Stimulated activated CD8-positive, alpha-beta memory T cell treated with anti-CD3 and anti-CD28 coated beads, Interleukin-7, amount 100 ng/mL, for 24 hours (primary cell): ENCODE data around the gene SH3RF2.

Experiments used
- DNase-seq: peaks from one replicate; pipeline ENCODE4 v3.0.0-alpha.2; 2020; ENCODE audit warnings: low read depth

The SH3RF2 gene

GRCh38 chr5:146042628-146043279 lies 106.4 kb downstream of the SH3RF2 start:
- DNase-seq, result no peak

- no peak for DNase-seq
Measured at GRCh38 chr5:146043722-146044121, 107.3 kb downstream of the SH3RF2 start.

DNA sequence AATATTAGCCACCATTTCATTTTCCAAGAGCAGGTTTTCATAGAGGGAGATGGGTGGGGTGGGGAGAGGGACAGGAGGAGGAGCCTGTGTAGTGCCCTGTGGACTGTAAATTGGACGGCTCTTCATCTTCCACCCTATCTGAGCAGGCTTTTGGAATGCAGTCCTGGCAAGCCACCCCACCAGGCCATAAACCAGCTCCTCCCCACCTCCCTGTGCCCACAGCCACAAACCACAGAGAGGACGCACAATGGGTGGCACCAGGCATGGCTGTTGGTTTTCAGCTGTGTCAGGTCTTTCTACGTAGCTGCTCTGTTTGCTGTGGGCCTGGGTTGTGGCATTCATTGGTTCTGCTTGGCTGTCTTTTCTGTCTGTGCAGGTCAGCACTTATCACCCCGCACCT lies 111.0 kb downstream of the SH3RF2 start:
- DNase-seq, result no peak

GRCh38 chr5:146048994-146049703 lies 112.8 kb downstream of the SH3RF2 start:
- DNase-seq, result no peak

- no peak for DNase-seq
Measured at GRCh38 chr5:146049704-146050026, 113.3 kb downstream of the SH3RF2 start.

DNA sequence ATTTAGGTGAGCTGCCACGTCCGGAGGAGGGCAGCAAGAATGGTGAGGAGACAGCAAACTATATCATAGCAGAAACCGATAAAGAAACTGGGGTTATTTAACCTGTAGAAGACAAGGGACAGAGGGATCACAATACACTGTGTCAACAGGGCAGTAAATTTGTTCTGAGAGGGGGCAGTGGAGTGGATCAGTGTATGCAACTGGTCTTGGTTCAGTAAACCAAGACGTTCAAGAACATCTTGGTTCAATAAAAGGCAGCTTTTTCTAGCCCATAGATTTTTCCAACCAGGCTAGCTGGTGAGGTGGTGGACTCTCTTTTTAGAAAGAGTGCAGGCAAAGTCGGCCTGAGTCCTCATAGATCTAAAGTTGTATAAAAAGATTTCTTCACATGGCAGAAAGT lies 113.7 kb downstream of the SH3RF2 start:
- DNase-seq, result no peak

- no peak for DNase-seq
Measured at GRCh38 chr5:146051678-146052077, 115.3 kb downstream of the SH3RF2 start.

DNA sequence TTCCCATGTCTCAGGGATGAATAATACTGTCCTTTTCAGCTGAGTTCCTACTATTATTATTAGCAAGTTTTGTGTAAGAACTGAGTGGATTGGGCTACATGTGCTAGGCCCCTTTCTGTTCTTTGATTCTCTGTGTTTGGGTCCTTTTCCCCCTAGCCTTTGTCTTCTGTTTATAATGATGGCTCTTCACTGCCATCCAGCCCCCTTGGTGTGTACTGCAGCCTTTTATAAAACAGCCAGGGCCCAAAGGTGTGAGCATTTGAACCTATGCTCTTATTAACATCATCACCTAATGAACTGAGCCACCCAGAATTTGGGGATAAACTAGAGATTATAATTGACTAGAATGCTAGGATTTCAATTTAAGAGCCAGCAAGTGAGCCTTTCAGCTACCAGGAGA lies 116.4 kb downstream of the SH3RF2 start:
- DNase-seq, result no peak

GRCh38 chr5:146055432-146055831 lies 119.1 kb downstream of the SH3RF2 start:
- DNase-seq, result no peak

DNA sequence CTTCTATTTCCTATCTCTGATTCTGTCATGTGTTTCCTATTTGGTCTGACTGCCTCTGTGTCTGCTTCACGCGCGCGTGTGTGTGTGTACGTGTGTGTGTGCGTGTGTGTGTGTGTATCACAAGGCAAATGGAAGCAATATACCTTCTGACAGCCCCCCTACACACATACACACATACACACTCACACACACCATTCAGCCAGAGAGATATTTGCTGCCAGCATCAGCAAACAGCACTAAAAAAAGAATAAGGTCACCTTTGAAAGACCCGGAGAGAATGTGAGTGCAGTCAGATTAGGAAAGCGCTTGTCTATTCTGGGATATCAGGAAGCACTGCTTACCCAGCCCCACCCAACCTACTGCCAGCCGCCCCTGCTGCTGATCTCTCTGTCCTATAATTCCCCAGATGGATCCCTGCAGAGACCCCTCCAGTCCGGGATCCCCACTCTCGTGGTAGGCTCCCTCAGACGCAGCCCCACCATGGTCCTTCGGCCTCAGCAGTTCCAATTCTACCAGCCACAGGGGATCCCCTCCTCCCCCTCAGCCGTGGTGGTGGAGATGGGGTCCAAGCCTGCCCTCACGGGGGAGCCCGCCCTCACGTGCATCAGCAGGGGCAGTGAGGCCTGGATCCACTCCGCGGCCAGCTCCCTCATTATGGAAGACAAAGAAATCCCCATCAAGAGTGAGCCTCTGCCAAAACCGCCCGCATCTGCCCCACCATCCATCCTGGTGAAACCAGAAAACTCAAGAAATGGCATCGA lies 123.3 kb downstream of the SH3RF2 start:
- DNase-seq, result no peak

- DNase-seq, result no peak
Measured at GRCh38 chr5:146060221-146060585, 123.8 kb downstream of the SH3RF2 start.

DNA sequence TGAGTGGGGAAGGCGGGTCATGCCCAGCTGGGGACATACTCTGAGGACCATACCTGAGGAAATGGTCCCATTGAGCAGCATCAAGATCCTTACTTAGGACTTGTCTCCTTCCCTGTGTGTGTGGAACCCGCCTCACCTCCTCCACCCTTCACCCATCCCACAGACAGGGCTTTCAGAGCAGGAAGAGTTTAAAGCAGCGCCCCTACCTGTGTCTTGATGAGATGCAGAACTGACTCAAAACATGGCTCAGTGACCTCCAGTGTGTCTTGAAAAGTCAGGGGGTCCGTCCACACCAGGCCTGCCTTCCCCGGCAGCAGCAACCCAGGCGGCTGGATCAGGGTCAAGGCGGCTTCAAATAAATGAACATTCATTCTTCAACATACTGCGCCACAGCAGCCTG lies 130.6 kb downstream of the SH3RF2 start:
- DNase-seq, result no peak

GRCh38 chr5:146068206-146068605 lies 131.8 kb downstream of the SH3RF2 start:
- no peak for DNase-seq

DNA sequence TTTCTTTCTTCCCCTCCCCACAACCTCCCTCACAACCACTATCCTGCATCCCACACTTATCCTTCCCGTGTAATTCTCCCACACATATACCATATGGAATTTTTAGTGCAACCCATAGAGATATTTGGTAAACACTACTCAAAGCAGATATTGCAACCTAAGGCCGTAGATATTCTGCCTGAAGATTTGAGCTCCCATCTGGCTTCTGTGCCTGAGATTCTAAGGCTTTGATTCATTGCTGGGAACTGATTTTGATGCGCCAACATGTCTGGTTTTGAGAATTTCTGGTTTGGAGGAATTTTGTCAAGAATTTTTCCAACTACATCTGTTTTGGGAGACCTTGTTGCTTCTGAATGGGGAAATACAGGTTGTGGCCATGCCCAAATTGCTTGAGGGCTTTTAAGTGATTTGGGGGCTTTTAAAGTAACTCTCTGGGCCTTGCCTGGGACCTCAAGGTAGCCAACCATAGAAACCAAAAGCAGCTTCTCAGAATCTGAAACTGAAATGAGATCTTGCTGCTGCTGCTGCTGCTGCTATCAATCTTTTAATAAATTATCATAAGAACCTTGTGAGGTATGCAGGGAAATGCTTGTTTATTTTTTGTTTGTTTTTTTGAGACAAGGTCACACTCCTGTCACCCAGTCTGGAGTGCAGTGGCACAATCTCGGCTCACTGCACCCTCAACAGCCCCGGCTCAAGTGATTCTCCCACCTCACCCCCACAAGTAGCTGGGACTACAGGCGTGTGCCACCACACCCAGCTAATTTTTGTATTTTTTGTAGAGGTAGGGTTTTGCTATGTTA lies 132.8 kb downstream of the SH3RF2 start:
- DNase-seq, result no peak

- no peak for DNase-seq
Measured at GRCh38 chr5:146069780-146070099, 133.4 kb downstream of the SH3RF2 start.

GRCh38 chr5:146070746-146071145 lies 134.4 kb downstream of the SH3RF2 start:
- no peak for DNase-seq

- DNase-seq, result no peak
Measured at GRCh38 chr5:146071171-146071570, 134.8 kb downstream of the SH3RF2 start.

DNA sequence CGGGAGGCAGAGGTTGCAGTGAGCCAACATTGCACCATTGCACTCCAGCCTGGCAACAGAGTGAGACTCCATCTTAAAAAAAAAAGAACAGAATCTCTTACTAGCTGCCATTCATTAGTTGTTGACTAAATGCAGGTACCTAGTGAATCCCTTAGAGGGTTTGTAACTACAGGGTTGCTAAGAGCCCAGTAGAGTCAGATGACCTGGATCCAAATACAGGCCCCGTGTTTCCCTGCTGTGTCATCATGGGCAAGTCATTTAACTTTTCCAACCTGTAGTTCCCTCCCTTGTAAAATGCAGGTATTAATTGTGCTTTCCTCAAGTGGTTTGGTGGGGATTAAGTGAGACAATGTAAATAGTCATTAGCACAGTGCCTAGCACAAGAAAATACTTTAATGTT lies 136.2 kb downstream of the SH3RF2 start:
- no peak for DNase-seq

DNA sequence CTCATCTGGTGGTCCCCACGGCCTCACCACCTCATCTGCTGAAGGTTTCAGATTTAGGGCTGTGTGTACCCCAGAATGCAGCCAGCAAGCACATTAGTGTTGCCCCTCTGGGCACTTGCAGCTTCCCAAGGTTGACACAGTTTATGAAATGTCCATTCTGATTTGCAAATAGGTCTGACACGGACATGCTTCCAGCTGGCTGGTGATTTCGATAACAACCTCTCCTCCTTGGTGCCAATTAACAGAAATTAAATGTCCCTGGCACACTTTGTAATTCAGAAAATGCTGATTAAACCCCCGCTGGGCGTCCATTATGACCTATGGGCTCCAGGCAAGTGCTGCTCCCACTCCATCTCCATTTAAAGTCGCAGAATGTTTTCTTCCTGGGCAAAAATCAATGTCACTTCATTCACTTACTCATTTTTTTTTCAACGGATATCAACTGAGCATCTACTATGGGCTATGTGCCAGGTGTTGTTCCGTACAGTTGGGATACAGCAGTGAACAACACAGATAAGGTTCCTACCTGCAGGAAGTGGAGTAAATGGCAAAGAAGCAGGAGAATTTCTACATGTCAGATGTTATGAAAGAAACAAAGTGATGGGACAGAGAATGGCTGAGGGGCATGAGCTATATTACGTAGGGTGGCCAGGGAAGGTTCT lies 137.0 kb downstream of the SH3RF2 start:
- DNase-seq, result no peak

DNA sequence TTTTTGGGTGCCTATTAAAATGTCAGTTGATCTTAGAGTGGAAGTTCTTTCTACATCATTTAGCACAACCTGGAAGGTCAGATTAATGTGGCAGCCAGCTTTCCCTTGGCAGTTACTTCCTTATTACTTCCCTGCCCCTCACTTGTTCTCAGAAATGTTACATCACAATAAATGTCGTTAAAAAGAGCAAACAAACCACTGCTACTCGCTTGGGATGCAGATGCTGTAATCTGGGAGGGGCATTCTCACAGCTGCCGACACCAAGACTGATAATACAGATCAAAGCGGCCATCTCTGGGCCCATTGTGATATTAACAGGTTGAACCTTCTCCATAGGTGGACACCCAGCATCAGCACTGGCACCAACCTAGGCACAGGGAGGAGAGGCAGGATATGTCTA lies 139.7 kb downstream of the SH3RF2 start:
- no peak for DNase-seq

DNA sequence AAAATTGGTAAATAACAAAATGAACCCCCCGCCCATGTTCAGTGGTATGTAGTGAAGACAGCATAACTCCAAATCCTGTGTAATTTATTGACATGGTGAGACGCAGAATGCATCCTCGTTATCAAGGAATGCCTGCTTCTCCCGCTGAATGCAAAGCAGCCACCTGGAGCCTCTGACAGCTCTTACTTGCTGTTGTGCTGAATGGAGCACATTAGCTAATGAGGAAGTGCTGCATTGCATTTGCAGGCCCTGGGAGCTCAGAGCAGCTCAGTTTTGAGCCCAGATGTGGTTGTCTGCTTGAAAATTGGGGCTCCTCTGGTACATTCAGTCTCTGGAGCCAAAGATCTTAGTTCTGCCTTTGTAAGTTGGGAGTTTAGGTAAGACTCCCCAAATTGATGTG lies 140.1 kb downstream of the SH3RF2 start:
- no peak for DNase-seq

DNA sequence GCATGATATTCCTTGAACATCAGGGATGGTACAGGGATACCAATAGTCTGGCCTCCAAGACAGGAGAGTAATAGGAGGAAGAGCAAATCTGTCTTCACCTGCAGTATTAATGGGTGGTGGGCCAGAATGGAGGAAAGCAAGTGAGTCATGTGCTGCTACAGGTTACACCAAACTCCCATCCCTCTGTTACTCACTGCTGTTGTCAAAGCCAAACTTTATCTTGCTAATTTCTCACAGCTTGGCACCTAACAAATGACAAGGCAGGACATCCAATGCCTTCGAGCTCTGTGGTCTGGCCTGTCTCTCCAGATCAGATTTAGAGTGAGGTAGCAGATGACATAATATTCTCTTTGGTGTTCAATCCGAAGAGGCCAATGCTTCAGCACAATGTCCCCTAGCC lies 142.2 kb downstream of the SH3RF2 start:
- no peak for DNase-seq
